Activated T-helper 1 cell treated with anti-CD3 and anti-CD28 coated beads, Interleukin-12 subunit alpha, Interleukin-12 subunit beta, Interleukin-2, Interleukin-4 antibody, amounts not matched to agents 30 ng/mL and 10 ng/mL and 1 ng/mL, durations not matched to agents 14 hours and 24 hours and 36 hours (primary cell): Measurements from ENCODE around the gene KRTAP29-1. TPM values are rescaled to one million over a fixed set of nuclear protein-coding genes. Genes with fewer than 3 reads are reported as not detected.

Experiments used
- DNase-seq: peaks from one replicate; pipeline ENCODE4 v3.0.0; 2021; ENCODE audit warnings: low spot score
- H3K27ac Mint-ChIP-seq: one replicate; pipeline ENCODE4 v1.8.0; 2021; ENCODE audit warnings: mild to moderate bottlenecking, mixed read lengths
- H3K27me3 Mint-ChIP-seq: one replicate; pipeline ENCODE4 v1.8.0; 2022; ENCODE audit warnings: mild to moderate bottlenecking, moderate library complexity, mixed read lengths; ENCODE audit not compliant: insufficient read depth
- H3K36me3 Mint-ChIP-seq: one replicate; pipeline ENCODE4 v1.8.0; 2021; ENCODE audit warnings: low read depth, mixed read lengths
- H3K4me1 Mint-ChIP-seq: one replicate; pipeline ENCODE4 v1.8.0; 2021; ENCODE audit warnings: low read depth, mixed read lengths
- H3K4me3 Mint-ChIP-seq: one replicate; pipeline ENCODE4 v1.8.0; 2021; ENCODE audit warnings: mild to moderate bottlenecking, moderate library complexity, mixed read lengths
- H3K9me3 Mint-ChIP-seq: one replicate; pipeline ENCODE4 v1.8.0; 2021; ENCODE audit warnings: mixed read lengths
- intact Hi-C: fragments of 100-400 bp; cut with micrococcal nuclease; formaldehyde crosslinking; loops from one replicate; pipeline ENCODE4 v1.15.1; 2024
- total RNA-seq: library from RNA; stranded (reverse); gene quantifications from 2 replicates; pipeline ENCODE4 v1.2.3, GENCODE V29; 2022

The KRTAP29-1 gene
- total RNA-seq, 1 donor from 2014 or later: not detected

DNA sequence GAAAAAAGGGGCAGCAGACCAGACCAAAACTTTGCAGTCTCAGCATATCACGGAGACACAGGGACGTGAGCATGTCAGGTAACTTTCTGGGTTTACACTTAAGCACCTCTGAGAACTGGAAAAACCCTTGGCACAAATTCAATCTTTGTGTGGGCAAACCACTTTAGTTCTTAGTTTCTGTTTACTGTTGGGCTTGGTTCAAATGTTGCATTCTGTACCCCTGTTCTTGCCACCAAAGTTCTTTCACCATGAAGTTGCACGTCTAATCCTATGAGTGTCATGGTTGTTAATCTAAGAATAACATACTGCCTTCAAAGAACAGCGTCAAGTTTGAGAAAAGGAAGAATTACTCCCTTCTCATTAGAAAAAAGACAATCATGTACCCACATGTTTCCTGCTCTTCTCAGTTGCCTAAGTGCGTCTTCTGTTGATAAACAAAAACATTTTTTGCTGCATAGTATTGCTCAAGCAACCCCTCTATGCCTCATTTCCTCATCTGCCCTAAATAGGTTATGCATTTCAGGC, 36.4 kb upstream of the KRTAP29-1 start:
- intact Hi-C loops: loop anchor here (1.0 to 10.0 kb wide), 2 partner anchors 209 to 714 kb away; no protein-coding TSS in a partner anchor
- H3K9me3 Mint-ChIP-seq: peaks cover 16% of the 10 kb centered on the region
- peaks cover 52% of the 10 kb centered on the region for H3K4me1 Mint-ChIP-seq
- H3K27ac Mint-ChIP-seq: peak overlapping the region; percentile 52
- H3K4me3 Mint-ChIP-seq: peak overlapping the region; percentile 43
- peaks cover 16% of the 10 kb centered on the region for H3K27me3 Mint-ChIP-seq
- peak; percentile 36 for DNase-seq
- H3K36me3 Mint-ChIP-seq: peaks cover 6% of the 10 kb centered on the region

DNA sequence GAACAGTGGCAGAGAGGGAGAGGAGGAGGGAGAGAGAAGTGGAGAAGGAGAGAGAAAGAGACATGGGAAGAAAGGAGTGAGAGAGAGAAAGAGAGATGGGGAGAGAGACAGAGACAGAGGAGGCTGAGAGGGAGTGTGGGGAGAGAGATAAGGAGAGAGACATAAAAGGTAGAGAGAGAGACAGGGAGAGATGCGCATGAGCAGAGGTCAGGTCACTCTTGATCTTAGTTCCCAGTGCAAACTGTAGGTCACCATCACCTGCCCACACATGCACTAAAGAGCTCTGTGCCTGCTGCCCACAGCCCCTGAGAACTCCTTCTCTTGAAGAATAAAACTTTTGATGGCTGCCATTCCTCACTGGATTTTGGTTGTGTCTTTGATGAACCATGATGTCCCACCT, 33.1 kb upstream of the KRTAP29-1 start:
- no peak for DNase-seq
- H3K36me3 Mint-ChIP-seq: no peaks in the 10 kb centered on the region
- intact Hi-C loops: loop anchor here (10.0 kb wide), 1 partner anchor 711 kb away; no protein-coding TSS in a partner anchor
- no peak overlapping the region for H3K4me3 Mint-ChIP-seq
- H3K27me3 Mint-ChIP-seq: peaks cover 11% of the 10 kb centered on the region
- H3K9me3 Mint-ChIP-seq: no peaks in the 10 kb centered on the region
- H3K4me1 Mint-ChIP-seq: peaks cover 27% of the 10 kb centered on the region
- no peak overlapping the region for H3K27ac Mint-ChIP-seq

DNA sequence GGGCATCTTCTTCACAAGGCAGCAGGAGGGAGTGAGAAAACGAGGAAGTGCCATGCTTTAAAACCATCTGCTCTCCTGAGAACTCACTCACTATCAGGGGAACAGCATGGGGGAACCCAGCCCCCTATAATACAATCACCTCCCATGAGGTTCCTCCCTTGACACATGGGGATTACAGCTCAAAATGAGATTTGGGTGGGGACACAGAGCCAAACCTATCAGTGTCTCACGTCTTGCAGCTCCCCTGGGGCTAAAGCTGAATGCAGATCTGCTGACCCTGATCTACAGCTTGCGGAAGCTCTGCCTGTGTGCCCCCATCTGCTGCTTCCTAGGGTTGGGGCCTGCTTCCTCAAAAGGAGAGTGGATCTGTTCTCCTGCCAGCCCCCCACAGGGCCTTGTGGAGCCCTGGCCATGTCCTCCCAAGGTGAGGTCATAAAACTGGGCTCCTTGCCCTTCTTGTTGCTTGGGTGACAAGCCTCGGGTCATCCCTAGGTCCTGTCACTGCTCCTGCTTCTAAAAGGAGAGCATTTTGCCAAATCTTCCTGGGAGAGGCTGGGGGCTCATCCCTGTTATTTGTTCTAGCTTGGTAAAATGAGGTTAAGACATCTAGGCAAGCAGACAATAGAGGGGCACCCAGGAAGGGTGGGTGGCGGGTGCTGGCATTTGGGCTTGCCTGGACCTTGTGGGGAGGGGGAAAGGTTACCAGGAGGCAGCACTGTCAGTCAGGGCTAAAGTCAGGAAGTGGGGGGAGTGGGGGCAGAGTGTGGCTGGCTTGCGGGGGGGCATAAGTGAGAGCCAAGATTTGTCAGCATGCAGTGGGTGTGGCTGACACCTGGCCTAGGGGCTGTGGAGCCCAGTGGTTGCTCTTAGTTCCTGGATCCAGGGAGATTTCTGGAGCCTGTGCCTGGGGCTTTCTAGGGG, 32.0 kb upstream of the KRTAP29-1 start:
- Mint-ChIP-seq H3K4me3 (no peak overlapping the region), H3K9me3 (no peaks in the 10 kb centered on the region), H3K27ac (no peak overlapping the region), H3K27me3 (peaks cover 11% of the 10 kb centered on the region), H3K36me3 (no peaks in the 10 kb centered on the region), H3K4me1 (peaks cover 16% of the 10 kb centered on the region)
- intact Hi-C loops: loop anchor here (10.0 kb wide), 1 partner anchor 710 kb away; no protein-coding TSS in a partner anchor
- no peak for DNase-seq

DNA sequence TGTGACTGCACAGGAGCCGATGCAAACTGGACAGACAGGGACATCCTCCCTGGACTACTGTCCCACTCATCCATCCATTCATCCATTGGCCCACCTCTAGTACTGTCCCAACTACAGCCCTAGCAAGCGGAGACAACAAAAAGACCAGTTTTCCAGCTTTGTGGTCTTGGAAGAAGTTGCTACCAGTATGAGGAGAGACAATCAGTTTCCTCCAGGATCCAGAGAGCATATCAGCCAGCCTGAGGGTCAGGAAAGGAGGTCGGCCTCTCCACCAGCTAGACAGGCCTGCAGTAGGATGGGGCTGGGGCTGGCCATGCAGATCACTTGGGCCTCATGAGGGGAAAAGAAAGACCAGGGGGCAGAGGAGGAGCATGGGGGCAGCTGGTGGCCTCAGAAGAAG, 31.2 kb upstream of the KRTAP29-1 start:
- peaks cover 8% of the 10 kb centered on the region for H3K4me1 Mint-ChIP-seq
- H3K27me3 Mint-ChIP-seq: peaks cover 11% of the 10 kb centered on the region
- H3K36me3 Mint-ChIP-seq: no peaks in the 10 kb centered on the region
- H3K4me3 Mint-ChIP-seq: no peak overlapping the region
- no peak for DNase-seq
- no peaks in the 10 kb centered on the region for H3K9me3 Mint-ChIP-seq
- no peak overlapping the region for H3K27ac Mint-ChIP-seq
- intact Hi-C loops: loop anchor here (10.0 kb wide), 1 partner anchor 709 kb away; no protein-coding TSS in a partner anchor

DNA sequence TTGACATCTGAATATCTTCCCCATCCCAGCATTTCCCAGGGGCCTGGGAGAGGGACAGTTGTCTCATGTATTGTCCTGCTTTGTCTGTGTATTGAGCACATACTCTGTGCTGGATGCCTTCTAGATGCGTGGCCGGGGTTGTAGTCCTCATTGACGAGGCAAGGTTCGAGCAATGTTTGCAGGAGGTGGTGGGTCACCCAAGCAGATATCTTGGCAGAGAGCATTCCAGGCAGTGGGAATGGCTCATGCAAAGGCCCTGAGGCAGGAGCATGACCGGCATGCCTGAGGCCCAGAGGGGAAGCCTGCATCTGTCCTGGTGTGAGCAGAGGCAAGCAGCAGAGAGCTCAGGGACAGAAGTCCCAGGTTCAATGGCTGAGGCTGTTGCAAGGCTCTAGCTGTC, 30.4 kb upstream of the KRTAP29-1 start:
- H3K9me3 Mint-ChIP-seq: no peaks in the 10 kb centered on the region
- no peak overlapping the region for H3K27ac Mint-ChIP-seq
- no peaks in the 10 kb centered on the region for H3K36me3 Mint-ChIP-seq
- no peak for DNase-seq
- peaks cover 9% of the 10 kb centered on the region for H3K27me3 Mint-ChIP-seq
- no peak overlapping the region for H3K4me3 Mint-ChIP-seq
- intact Hi-C loops: loop anchor here (10.0 kb wide), 1 partner anchor 708 kb away; no protein-coding TSS in a partner anchor
- peaks cover under 1% of the 10 kb centered on the region for H3K4me1 Mint-ChIP-seq

DNA sequence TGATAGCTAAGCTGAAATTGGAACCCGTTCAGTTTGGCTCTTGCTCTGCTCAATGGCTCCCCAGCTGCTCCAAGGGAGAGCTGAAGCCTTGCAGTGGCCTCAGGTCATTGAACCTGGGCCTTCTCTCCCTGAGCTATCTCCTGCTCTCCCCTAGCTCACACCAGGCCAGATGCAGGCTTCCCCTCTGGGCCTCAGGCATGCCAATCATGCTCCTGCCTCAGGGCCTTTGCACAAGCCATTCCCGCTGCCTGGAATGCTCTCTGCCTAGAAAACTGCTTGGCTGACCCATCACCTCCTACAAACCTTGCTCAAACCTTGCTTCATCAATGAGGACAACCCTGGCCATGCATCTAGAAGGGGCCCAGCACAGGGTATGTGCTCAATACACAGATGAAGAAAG, 29.6 kb upstream of the KRTAP29-1 start:
- Mint-ChIP-seq H3K27ac (no peak overlapping the region), H3K36me3 (no peaks in the 10 kb centered on the region), H3K9me3 (no peaks in the 10 kb centered on the region), H3K4me3 (no peak overlapping the region), H3K27me3 (peaks cover 9% of the 10 kb centered on the region), H3K4me1 (no peaks in the 10 kb centered on the region)
- DNase-seq: no peak
- intact Hi-C loops: loop anchor here (10.0 kb wide), 1 partner anchor 707 kb away; no protein-coding TSS in a partner anchor

DNA sequence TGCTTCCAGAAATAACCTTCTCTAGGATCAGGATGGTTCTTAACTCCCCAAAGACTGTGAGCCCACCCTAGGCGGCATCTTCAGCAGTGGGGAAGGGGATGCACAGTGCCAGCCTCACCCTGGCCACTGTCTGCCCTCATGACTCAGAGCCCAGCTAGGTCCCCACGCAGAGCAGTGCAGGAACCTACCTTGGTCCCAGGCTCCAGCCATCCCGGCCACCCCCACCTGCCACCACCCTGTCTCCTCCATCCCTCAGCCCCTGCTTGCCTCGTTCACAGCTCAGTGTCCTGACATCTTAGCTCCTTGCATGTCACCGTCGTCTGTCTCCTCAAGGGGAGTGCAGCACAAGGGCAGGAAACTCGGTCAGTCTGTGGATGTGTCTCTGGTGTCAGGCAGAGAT, 29.0 kb upstream of the KRTAP29-1 start:
- Mint-ChIP-seq H3K36me3 (no peaks in the 10 kb centered on the region), H3K4me1 (no peaks in the 10 kb centered on the region), H3K27ac (no peak overlapping the region), H3K27me3 (peaks cover 9% of the 10 kb centered on the region), H3K9me3 (no peaks in the 10 kb centered on the region), H3K4me3 (no peak overlapping the region)
- intact Hi-C loops: loop anchor here (10.0 kb wide), 1 partner anchor 707 kb away; no protein-coding TSS in a partner anchor
- DNase-seq: no peak

DNA sequence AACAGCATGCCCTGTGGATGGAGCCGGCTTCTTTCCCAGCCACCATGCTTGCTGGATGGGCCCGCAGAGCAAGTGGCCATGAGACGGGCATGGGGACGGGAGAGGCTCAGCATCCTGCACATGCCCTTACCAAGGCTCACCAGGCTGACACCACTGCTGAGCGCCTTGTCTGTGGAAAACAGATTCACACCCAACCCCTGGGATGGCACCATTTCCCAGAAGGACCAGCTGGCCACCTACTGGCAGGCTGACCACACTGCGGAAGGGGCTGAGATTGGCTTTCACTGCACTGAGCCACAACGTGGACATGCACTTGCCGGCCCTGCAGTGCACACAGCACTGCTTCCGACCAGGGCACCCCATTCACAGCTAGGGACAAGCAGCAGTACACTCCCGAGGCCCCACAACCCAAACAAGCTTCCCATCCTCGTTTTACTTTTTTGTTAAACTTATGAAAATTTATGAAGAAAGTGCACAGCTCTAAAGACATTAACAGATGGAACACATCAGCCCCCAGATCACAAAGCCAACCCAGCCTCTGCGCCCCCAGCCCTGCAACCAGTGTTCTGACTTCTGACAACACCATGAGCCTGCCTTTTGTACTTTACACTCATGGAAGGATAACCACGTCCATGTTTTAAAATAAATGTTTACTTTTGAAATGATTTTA, 26.8 kb upstream of the KRTAP29-1 start:
- Mint-ChIP-seq H3K27me3 (peaks cover 5% of the 10 kb centered on the region), H3K9me3 (no peaks in the 10 kb centered on the region), H3K4me3 (no peak overlapping the region), H3K36me3 (no peaks in the 10 kb centered on the region), H3K4me1 (no peaks in the 10 kb centered on the region), H3K27ac (no peak overlapping the region)
- intact Hi-C loops: no loop called here
- no peak for DNase-seq

DNA sequence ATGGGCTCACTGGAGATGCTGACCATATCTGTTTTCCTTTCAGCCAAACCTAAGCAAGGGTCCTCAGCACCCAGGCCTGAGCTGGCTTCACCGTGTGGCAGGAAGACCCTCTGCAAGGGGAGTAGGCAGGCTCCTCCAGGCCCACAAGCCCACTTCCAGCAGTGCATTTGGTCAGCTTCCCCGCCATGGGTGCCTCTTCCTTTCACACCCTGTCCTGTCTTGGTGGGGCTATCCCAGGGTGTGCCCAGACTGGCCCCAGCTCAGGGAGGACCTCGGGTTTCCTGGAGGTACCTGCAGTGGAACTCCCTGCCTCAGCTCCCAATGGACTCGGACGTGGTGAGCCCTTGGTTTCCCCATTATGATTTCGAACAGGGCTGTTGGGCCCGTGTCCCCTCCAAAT, 25.6 kb upstream of the KRTAP29-1 start:
- intact Hi-C loops: no loop called here
- H3K4me3 Mint-ChIP-seq: no peak overlapping the region
- no peak for DNase-seq
- peaks cover 5% of the 10 kb centered on the region for H3K27me3 Mint-ChIP-seq
- no peaks in the 10 kb centered on the region for H3K4me1 Mint-ChIP-seq
- no peaks in the 10 kb centered on the region for H3K9me3 Mint-ChIP-seq
- no peaks in the 10 kb centered on the region for H3K36me3 Mint-ChIP-seq
- no peak overlapping the region for H3K27ac Mint-ChIP-seq

DNA sequence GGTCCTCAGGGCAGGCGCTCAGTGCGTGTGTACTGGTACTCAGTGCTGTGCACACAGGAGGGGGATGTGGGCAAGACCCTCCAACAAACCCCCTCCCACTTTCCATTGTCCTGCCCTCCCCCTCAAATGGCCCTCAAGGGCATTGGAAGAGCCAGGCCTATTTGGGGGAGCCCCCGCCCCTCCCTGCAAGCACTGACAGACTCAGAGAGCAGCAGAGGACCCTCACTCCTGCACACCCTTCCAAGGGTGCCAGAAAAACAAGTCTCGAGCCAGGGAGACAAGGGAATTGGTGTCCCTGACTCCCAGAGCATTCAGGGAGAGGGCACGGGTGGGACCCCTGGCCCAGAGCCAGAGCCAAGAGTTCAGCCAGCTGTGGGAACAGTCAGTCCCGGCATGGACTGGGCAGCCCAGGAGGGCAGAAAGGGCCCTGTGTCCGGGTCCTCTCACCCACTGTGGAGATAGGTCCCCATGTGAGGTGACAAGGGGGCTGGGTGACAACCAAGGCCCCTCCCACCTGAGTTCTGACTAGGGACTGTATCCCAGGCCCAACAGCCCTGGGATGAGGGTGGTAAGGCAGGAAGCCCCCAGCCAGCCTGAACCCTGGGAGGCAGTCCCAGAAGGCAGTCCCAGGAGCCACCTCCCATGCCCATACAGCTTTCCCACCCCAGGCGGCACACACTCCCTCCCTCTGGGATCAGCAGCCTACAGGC, 24.9 kb upstream of the KRTAP29-1 start:
- DNase-seq: no peak
- Mint-ChIP-seq H3K9me3 (no peaks in the 10 kb centered on the region), H3K27ac (no peak overlapping the region), H3K27me3 (peaks cover 5% of the 10 kb centered on the region), H3K4me3 (no peak overlapping the region), H3K4me1 (peaks cover 4% of the 10 kb centered on the region), H3K36me3 (no peaks in the 10 kb centered on the region)
- intact Hi-C loops: no loop called here

DNA sequence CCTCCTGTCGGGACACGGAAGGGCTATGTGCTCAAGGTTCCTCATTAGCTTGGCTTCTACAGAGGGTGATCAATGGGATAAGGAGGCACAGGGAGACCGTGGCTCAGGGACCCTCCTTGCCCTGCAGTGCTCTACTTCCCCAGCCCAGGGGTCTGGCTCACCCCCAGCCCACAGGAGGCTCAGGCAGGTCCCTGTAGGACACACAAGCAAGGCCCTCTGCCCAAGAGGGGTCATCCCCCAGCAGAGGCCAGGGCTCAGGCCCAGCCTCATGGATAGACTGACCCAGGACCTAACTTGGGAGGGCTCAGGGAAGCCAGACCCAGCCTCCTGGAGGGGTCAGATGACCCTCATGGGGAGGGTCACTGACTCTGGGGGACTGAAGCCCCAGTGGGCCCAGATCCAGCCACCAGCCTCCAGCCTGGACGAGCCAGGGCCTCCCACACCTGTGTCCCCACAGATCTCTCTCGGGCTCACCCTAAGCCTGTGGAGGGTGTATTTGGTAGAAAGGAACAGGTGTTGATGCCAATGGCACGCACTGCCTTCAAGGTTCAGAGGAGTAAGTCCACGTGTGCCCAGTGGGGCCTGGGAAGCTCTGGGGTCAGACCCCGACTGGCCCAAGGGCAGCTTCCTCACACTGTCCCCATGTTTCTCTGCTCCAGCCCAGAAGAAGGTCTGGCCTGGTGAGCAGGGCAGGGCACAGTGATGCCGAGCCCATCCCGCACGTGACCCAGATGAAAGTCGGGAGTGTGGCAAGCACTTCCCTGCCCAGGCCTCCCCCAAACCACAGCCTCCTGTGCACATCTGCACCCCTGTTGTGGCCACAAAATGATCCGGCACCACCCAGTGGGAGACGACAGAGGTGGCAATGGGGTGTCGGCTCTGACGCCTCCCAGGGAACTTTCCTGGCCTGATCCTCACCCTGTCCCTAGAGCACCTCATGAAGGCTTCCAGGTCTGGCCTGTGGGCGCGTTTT, 23.8 kb upstream of the KRTAP29-1 start:
- H3K4me1 Mint-ChIP-seq: peaks cover 7% of the 10 kb centered on the region
- intact Hi-C loops: no loop called here
- DNase-seq: no peak
- no peaks in the 10 kb centered on the region for H3K9me3 Mint-ChIP-seq
- no peak overlapping the region for H3K27ac Mint-ChIP-seq
- no peak overlapping the region for H3K4me3 Mint-ChIP-seq
- no peaks in the 10 kb centered on the region for H3K36me3 Mint-ChIP-seq
- H3K27me3 Mint-ChIP-seq: no peaks in the 10 kb centered on the region
